ENCODE results near the gene CFAP77. TPM values are rescaled to one million over a fixed set of nuclear protein-coding genes. Genes with fewer than 3 reads are reported as not detected.

The CFAP77 gene
- total RNA-seq, 1 donor from 2014 or later, result not detected

DNA sequence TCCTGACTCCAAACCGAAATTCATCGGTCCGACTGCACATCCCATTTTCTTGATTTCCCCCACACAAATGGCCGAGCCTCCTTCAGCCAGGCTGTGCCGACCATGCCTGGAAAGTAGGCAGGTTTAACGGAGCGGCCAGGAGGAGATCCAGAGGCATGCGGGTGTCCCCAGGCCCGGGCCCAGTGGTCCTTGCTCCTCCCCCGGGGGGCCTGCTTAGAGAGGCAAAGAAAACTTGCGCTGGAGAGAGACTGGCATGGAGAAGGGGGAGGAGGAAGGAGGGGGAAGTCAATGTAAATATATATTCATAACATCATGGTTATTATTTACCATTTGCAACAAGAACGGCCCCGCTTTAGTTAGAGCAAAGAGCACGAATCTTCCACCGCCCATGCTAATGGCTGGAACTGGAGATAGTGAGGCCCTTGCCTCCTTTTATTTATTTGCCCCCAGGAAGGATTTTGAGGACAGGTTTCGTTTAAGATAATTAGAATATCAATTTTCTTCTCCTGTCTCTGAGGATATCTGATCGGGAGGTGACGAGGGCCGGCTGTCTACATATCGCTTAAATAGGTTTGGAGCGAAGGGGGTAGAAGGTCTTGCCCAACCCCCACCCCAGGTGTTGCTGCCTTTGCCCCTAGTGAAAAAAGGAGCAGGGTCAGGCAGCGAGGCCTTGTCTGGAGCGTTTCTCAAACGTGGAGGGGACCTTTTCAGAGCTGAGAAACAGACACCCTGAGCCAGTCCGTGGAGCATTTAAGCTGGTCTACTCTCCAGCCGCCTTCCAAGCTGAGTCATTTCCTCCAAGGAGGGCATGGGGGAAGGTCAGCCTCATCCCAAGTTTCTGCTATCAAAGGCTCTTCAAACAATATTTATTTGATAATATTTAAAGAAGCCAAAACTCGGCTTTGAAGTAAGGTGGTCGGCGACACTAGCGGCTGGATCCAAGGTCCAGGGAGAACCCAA, 174.9 kb downstream of the CFAP77 start:
- Mint-ChIP-seq H3K27me3 (peaks cover 41% of the 10 kb centered on the region), H3K9me3 (no peaks in the 10 kb centered on the region), H3K4me1 (peaks cover 22% of the 10 kb centered on the region), H3K4me3 (no peak overlapping the region), H3K36me3 (ENCODE audit: low read depth) (no peaks in the 10 kb centered on the region), H3K27ac (no peak overlapping the region)
- CTCF ChIA-PET, result no interaction called here
- POLR2A ChIA-PET, result no interaction called here
- intact Hi-C loops (cut with micrococcal nuclease), result no loop called here
- DNase-seq (no peak), ATAC-seq (ENCODE audit: low read depth) (no peak)
- TF ChIP-seq, protein P1, sequence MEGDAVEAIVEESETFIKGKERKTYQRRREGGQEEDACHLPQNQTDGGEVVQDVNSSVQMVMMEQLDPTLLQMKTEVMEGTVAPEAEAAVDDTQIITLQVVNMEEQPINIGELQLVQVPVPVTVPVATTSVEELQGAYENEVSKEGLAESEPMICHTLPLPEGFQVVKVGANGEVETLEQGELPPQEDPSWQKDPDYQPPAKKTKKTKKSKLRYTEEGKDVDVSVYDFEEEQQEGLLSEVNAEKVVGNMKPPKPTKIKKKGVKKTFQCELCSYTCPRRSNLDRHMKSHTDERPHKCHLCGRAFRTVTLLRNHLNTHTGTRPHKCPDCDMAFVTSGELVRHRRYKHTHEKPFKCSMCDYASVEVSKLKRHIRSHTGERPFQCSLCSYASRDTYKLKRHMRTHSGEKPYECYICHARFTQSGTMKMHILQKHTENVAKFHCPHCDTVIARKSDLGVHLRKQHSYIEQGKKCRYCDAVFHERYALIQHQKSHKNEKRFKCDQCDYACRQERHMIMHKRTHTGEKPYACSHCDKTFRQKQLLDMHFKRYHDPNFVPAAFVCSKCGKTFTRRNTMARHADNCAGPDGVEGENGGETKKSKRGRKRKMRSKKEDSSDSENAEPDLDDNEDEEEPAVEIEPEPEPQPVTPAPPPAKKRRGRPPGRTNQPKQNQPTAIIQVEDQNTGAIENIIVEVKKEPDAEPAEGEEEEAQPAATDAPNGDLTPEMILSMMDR (IDR thresholded peaks at IDR 0.05), result no peak

DNA sequence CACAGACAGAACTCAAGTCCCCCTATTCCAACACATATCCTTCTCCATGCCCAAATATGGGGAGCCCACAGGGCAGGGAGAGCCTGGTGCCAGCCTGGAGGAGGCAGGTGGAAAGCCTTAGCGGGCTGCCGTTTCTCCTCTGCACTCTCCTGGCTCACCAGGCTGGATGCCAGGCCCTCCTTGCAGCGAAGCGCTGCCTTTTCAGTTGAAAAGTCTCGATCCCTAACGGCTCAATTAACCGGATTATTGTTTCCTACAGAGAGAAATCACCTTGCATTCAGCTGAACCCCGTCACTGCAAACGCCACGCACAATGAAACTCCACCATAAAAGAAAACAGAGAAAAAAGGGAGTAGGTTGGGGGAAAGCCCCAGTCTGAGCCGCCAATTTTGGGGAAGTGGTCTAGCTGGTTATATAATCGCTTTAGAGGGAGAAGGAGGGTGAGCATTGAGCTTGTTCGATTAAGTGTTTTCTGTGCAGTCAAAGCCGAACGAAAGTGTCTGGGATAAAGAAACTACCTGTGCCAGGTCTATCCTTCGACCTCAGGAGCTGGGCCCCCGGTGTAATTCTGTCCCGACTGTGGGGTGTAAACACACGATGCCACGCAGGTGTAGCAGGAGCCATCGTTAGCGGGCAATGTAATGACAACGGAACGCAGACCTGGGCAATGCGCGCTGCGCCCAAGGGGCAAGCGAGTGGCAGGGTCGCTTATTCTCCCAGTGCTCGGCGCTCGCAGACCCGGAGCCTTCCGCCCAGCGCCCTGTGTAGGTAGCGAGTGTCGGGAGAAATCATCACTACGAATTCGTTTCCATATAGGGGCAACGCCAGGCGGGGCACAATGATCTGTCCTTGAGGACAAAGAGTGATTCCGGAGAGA, 176.2 kb downstream of the CFAP77 start:
- POLR2A ChIA-PET, result no interaction called here
- intact Hi-C loops (cut with micrococcal nuclease), result loop anchor here (2.0 kb wide), 1 partner anchor 175 kb away; the partner anchor contains the start of gene CFAP77
- peak overlapping the region; percentile 27 for H3K27ac Mint-ChIP-seq
- CTCF ChIA-PET, result no interaction called here
- ATAC-seq (ENCODE audit: low read depth) (peak; percentile 42), DNase-seq (no peak)
- peaks cover 22% of the 10 kb centered on the region for H3K4me1 Mint-ChIP-seq
- no peaks in the 10 kb centered on the region for H3K9me3 Mint-ChIP-seq
- H3K36me3 Mint-ChIP-seq (ENCODE audit: low read depth), result no peaks in the 10 kb centered on the region
- TF ChIP-seq, protein P1 (IDR thresholded peaks at IDR 0.05), result no peak
- peaks cover 40% of the 10 kb centered on the region for H3K27me3 Mint-ChIP-seq
- peak overlapping the region; percentile 2 for H3K4me3 Mint-ChIP-seq

DNA sequence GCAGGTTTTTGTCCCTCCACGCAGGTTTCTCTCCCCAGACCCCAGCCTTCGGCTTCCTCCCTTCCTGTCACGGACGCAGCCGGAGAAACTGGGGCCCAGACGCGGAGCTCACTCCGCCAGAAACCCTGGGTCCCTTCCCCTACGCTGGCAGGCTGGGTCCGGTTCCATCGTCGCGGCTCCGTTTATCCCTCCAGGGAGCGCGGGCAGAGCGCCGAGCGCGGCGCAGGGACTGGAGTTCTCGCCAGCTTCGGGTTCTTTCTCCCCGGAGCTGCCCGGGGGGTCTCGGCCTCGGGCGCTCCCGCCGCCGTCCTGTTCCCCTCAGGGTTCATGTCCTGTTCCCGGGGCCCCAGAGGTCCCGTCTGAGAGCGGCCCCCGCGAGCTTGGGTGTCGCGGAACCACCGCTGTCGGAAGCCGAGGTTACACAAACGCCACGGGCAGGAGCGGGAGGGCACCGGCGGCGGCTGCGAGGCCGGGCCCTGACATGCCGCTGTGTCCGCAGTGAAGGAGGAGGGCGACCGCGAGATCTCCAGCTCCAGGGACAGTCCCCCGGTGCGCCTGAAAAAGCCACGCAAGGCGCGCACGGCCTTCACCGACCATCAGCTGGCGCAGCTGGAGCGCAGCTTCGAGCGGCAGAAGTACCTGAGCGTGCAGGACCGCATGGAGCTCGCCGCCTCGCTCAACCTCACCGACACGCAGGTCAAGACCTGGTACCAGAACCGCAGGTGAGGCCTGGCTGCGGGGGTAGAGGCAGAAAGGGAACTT, 177.0 kb downstream of the CFAP77 start:
- Mint-ChIP-seq H3K9me3 (no peaks in the 10 kb centered on the region), H3K27me3 (peaks cover 46% of the 10 kb centered on the region), H3K4me1 (peaks cover 18% of the 10 kb centered on the region), H3K27ac (no peak overlapping the region), H3K4me3 (no peak overlapping the region), H3K36me3 (ENCODE audit: low read depth) (no peaks in the 10 kb centered on the region)
- ChIA-PET POLR2A (no interaction called here), CTCF (no interaction called here)
- intact Hi-C loops (cut with micrococcal nuclease), result loop anchor here (2.0 kb wide), 1 partner anchor 176 kb away; the partner anchor contains the start of gene CFAP77
- DNase-seq (no peak), ATAC-seq (ENCODE audit: low read depth) (no peak)
- TF ChIP-seq, protein P1 (IDR thresholded peaks at IDR 0.05), result no peak

DNA sequence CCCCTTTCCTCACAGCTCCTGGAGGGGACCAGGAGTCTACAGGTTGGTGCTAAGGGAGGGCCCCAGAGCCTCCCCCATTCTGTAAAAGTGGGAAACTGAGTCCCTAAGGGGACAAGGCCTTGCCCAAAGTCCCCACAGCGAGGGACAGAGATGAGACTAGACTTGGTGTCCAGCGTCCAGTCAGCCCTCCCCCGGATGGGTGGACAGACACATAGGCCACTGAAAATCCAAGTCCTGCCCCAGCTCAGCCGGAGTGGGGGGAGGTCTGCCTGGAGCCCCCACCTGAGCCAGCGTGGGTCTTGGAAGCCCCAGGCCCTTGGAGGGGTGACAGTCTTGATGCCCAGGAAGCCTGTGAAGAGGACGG, 177.6 kb downstream of the CFAP77 start:
- DNase-seq, result no peak
- intact Hi-C loops (cut with micrococcal nuclease), result loop anchor here (2.0 kb wide), 1 partner anchor 177 kb away; the partner anchor contains the start of gene CFAP77
- ChIA-PET CTCF (no interaction called here), POLR2A (no interaction called here)
- Mint-ChIP-seq H3K36me3 (ENCODE audit: low read depth) (no peaks in the 10 kb centered on the region), H3K4me3 (no peak overlapping the region), H3K9me3 (no peaks in the 10 kb centered on the region), H3K27me3 (peaks cover 52% of the 10 kb centered on the region), H3K27ac (no peak overlapping the region), H3K4me1 (peaks cover 18% of the 10 kb centered on the region)
- no peak for ATAC-seq (ENCODE audit: low read depth)
- TF ChIP-seq, protein P1 (IDR thresholded peaks at IDR 0.05), result no peak
